ENCODE data around the gene GH1. TPM values are rescaled to one million over a fixed set of nuclear protein-coding genes. Genes with fewer than 3 reads are reported as not detected.

Gene GH1
- total and polyA plus RNA-seq, 2 donors (not counting 1 experiment from before 2014, with no cell fraction given): 1.7 to 2.3 TPM

GRCh38 chr17:63941162-63941561 lies 22.5 kb upstream of the GH1 start:
- Mint-ChIP-seq H3K4me3 (no peak overlapping the region), H3K27ac (peak overlapping the region; percentile 15), H3K9me3 (ENCODE audit: insufficient read depth) (no peaks in the 10 kb centered on the region), H3K27me3 (no peaks in the 10 kb centered on the region), H3K4me1 (peaks cover 63% of the 10 kb centered on the region)
- Histone ChIP-seq H3K4me3 (ENCODE audit: control extremely low read depth in 1 of 5, extremely low read depth in 1 of 5, insufficient read depth in 1 of 5, low read depth in 2 of 5, low read length in 4 of 5) (no peak overlapping the region), H2AFZ (ENCODE audit: insufficient read depth, low read depth, low read length, poor library complexity, severe bottlenecking) (no peak overlapping the region), H3K27me3 (replicated peaks in 1 of 4; ENCODE audit: control extremely low read depth in 1 of 4, control insufficient read depth in 3 of 4, insufficient read depth in 4 of 4, low read length in 3 of 4) (no peaks in the 10 kb centered on the region), H3K79me2 (ENCODE audit: control insufficient read depth, insufficient read depth, low read length) (peaks cover 19% of the 10 kb centered on the region), H3K27ac (ENCODE audit: low read length in 2 of 2) (no peak overlapping the region), H3K9me3 (ENCODE audit: control extremely low read depth in 1 of 3, control insufficient read depth in 2 of 3, insufficient read depth in 1 of 3, low read length in 2 of 3) (peaks cover 0 to 21% (median 5%) of the 10 kb centered on the region in 3 donors), H3K9ac (ENCODE audit: low read length) (no peak overlapping the region), H3K4me2 (replicated peaks; ENCODE audit: low read depth, low read length, poor library complexity, severe bottlenecking) (no peak overlapping the region), H3K36me3 (replicated peaks in 1 of 2; ENCODE audit: control extremely low read depth in 1 of 2, control insufficient read depth in 1 of 2, extremely low read depth in 1 of 2, insufficient read depth in 2 of 2, low read length in 1 of 2) (no peaks in the 10 kb centered on the region), H4K20me1 (ENCODE audit: control insufficient read depth, insufficient read depth, low read length, poor library complexity, severe bottlenecking) (no peaks in the 10 kb centered on the region), H3K4me1 (ENCODE audit: control insufficient read depth in 2 of 2, insufficient read depth in 2 of 2, low read length in 2 of 2) (peaks cover 38 to 56% of the 10 kb centered on the region in 2 donors)
- ATAC-seq (ENCODE audit: low read depth): no peak
- DNase-seq: no peak
- POLR2A ChIA-PET: interaction anchor here (1.1 to 2.3 kb wide), 3 partner anchors 9 to 22 kb away, joined by 4 to 12 read pairs (median 7); partner anchors contain the start of gene CD79B
- no peak for TF ChIP-seq EZH2 (IDR thresholded peaks at IDR 0.05; ENCODE audit: borderline replicate concordance, insufficient read depth, low read depth, low read length, poor library complexity, severe bottlenecking)
- TF ChIP-seq, protein P1, sequence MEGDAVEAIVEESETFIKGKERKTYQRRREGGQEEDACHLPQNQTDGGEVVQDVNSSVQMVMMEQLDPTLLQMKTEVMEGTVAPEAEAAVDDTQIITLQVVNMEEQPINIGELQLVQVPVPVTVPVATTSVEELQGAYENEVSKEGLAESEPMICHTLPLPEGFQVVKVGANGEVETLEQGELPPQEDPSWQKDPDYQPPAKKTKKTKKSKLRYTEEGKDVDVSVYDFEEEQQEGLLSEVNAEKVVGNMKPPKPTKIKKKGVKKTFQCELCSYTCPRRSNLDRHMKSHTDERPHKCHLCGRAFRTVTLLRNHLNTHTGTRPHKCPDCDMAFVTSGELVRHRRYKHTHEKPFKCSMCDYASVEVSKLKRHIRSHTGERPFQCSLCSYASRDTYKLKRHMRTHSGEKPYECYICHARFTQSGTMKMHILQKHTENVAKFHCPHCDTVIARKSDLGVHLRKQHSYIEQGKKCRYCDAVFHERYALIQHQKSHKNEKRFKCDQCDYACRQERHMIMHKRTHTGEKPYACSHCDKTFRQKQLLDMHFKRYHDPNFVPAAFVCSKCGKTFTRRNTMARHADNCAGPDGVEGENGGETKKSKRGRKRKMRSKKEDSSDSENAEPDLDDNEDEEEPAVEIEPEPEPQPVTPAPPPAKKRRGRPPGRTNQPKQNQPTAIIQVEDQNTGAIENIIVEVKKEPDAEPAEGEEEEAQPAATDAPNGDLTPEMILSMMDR (IDR thresholded peaks at IDR 0.05): no peak
- intact Hi-C loops (cut with micrococcal nuclease): no loop called here
- CTCF ChIA-PET: interaction anchor here (1.4 to 3.9 kb wide), 3 partner anchors 9 to 20 kb away, joined by 4 to 27 read pairs (median 8); partner anchors contain the start of gene CD79B
- 93% methylated on average over 9 of the region's 12 CpGs for WGBS (ENCODE audit: insufficient coverage)

- H3K79me2 ChIP-seq (ENCODE audit: control insufficient read depth, insufficient read depth, low read length): peaks cover 24% of the 10 kb centered on the region
- intact Hi-C loops (cut with micrococcal nuclease): no loop called here
- DNase-seq (no peak), ATAC-seq (ENCODE audit: low read depth) (no peak)
- Mint-ChIP-seq H3K9me3 (ENCODE audit: insufficient read depth) (no peaks in the 10 kb centered on the region), H3K4me1 (peaks cover 62% of the 10 kb centered on the region), H3K27me3 (no peaks in the 10 kb centered on the region), H3K27ac (peak overlapping the region; percentile 46), H3K4me3 (no peak overlapping the region)
- TF ChIP-seq, protein P1 (IDR thresholded peaks at IDR 0.05): no peak
- no peak for TF ChIP-seq EZH2 (IDR thresholded peaks at IDR 0.05; ENCODE audit: borderline replicate concordance, insufficient read depth, low read depth, low read length, poor library complexity, severe bottlenecking)
- H3K36me3 ChIP-seq (replicated peaks in 1 of 2; ENCODE audit: control extremely low read depth in 1 of 2, control insufficient read depth in 1 of 2, extremely low read depth in 1 of 2, insufficient read depth in 2 of 2, low read length in 1 of 2): no peaks in the 10 kb centered on the region
- no peaks in the 10 kb centered on the region for H3K27me3 ChIP-seq (replicated peaks in 1 of 4; ENCODE audit: control extremely low read depth in 1 of 4, control insufficient read depth in 3 of 4, insufficient read depth in 4 of 4, low read length in 3 of 4)
- H3K4me2 ChIP-seq (replicated peaks; ENCODE audit: low read depth, low read length, poor library complexity, severe bottlenecking): no peak overlapping the region
- peaks cover 0 to 21% (median 6%) of the 10 kb centered on the region in 3 donors for H3K9me3 ChIP-seq (ENCODE audit: control extremely low read depth in 1 of 3, control insufficient read depth in 2 of 3, insufficient read depth in 1 of 3, low read length in 2 of 3)
- no peak overlapping the region for H3K27ac ChIP-seq (ENCODE audit: low read length in 2 of 2)
- H3K9ac ChIP-seq (ENCODE audit: low read length): no peak overlapping the region
- peaks cover 36 to 55% of the 10 kb centered on the region in 2 donors for H3K4me1 ChIP-seq (ENCODE audit: control insufficient read depth in 2 of 2, insufficient read depth in 2 of 2, low read length in 2 of 2)
- CTCF ChIA-PET: interaction anchor here (1.4 to 3.9 kb wide), 4 partner anchors 8 to 85 kb away, joined by 4 to 27 read pairs (median 7); partner anchors contain the start of gene CD79B
- POLR2A ChIA-PET: interaction anchor here (1.1 to 2.3 kb wide), 3 partner anchors 9 to 21 kb away, joined by 4 to 12 read pairs (median 7); partner anchors contain the start of gene CD79B
- no peaks in the 10 kb centered on the region for H4K20me1 ChIP-seq (ENCODE audit: control insufficient read depth, insufficient read depth, low read length, poor library complexity, severe bottlenecking)
- no peak overlapping the region for H2AFZ ChIP-seq (ENCODE audit: insufficient read depth, low read depth, low read length, poor library complexity, severe bottlenecking)
- 94% methylated on average over 14 of the region's 14 CpGs for WGBS (ENCODE audit: insufficient coverage)
- no peak overlapping the region for H3K4me3 ChIP-seq (ENCODE audit: control extremely low read depth in 1 of 5, extremely low read depth in 1 of 5, insufficient read depth in 1 of 5, low read depth in 2 of 5, low read length in 4 of 5)
Measured at GRCh38 chr17:63940584-63940983, 21.9 kb upstream of the GH1 start.
